Smooth muscle cell (in vitro differentiated cells): ENCODE results near the gene LRRC47. TPM values are rescaled to one million over a fixed set of nuclear protein-coding genes. Genes with fewer than 3 reads are reported as not detected.

Source experiments
- DNase-seq: peaks from one replicate; lab custom pipeline; 2025; ENCODE audit not compliant: unreplicated experiment; lab: John Stamatoyannopoulos, UW
- H2AFZ ChIP-seq: fragments of 200-600 bp; sonication (generic); 2 replicates; pipeline ENCODE4 v1.6.0; 2016; ENCODE audit warnings: antibody characterized with exemption, low read depth, mild to moderate bottlenecking
- H3F3A ChIP-seq: fragments of 200-600 bp; sonication (generic); 2 replicates; pipeline ENCODE4 v1.6.0; 2017; ENCODE audit warnings: antibody characterized with exemption, low read depth
- H3K27ac ChIP-seq: fragments of 200-600 bp; sonication (generic); 2 replicates; pipeline ENCODE4 v1.5.1; 2016; ENCODE audit warnings: low read depth, mild to moderate bottlenecking
- H3K27me3 ChIP-seq: fragments of 200-600 bp; sonication (generic); 2 replicates; pipeline ENCODE4 v1.6.1; 2016; ENCODE audit warnings: low read depth, mild to moderate bottlenecking
- H3K36me3 ChIP-seq: fragments of 200-600 bp; sonication (generic); 2 replicates; pipeline ENCODE4 v1.5.1; 2016; ENCODE audit warnings: low read depth
- H3K4me1 ChIP-seq: fragments of 200-600 bp; sonication (generic); 2 replicates; pipeline ENCODE4 v1.5.1; 2016; ENCODE audit warnings: low read depth
- H3K4me2 ChIP-seq: fragments of 200-600 bp; sonication (generic); 2 replicates; pipeline ENCODE4 v1.6.0; 2016; ENCODE audit warnings: mild to moderate bottlenecking
- H3K4me3 ChIP-seq: fragments of 200-600 bp; sonication (generic); 2 replicates; pipeline ENCODE4 v1.5.1; 2016; ENCODE audit warnings: mild to moderate bottlenecking
- H3K79me2 ChIP-seq: fragments of 200-600 bp; sonication (generic); 2 replicates; pipeline ENCODE4 v1.6.0; 2016; ENCODE audit warnings: low read depth, mild to moderate bottlenecking
- H3K9ac ChIP-seq: fragments of 200-600 bp; sonication (generic); 2 replicates; pipeline ENCODE4 v1.6.0; 2016; ENCODE audit warnings: low read depth
- H3K9me3 ChIP-seq: fragments of 200-600 bp; sonication (generic); replicated peaks from 2 replicates; pipeline ENCODE4 v1.5.1; 2016; ENCODE audit warnings: low read depth
- H4K20me1 ChIP-seq: fragments of 200-600 bp; sonication (generic); 2 replicates; pipeline ENCODE4 v1.6.0; 2016; ENCODE audit warnings: low read depth
- CTCF ChIP-seq: fragments of 200-600 bp; sonication (generic); IDR thresholded peaks from 2 replicates; pipeline ENCODE4 v1.5.1; 2017; ENCODE audit warnings: borderline replicate concordance, mild to moderate bottlenecking, antibody characterized with exemption; ENCODE audit not compliant: insufficient read depth, poor library complexity, severe bottlenecking
- WGBS: methylation state at CpG from one replicate; pipeline ENCODE4 v1.1.7; 2016; ENCODE audit warnings: low lambda C conversion rate; 5-methylcytosine and 5-hydroxymethylcytosine counted together
- polyA plus RNA-seq: library from polyadenylated mRNA; unstranded; fragments of >200 nt; fragmentation: Nextera tagmentation; extraction: Ambion mirVana; gene quantifications from 2 replicates; pipeline ENCODE4 v1.2.1, GENCODE V29; 2016
- total RNA-seq: library from RNA; depleted of rRNA; stranded (reverse); fragments of >200 nt; gene quantifications from 2 replicates; pipeline ENCODE4 v1.2.3, GENCODE V29; 2014

Gene LRRC47
- total and polyA plus RNA-seq, 2 experiments from 2014 or later = 24.9 to 38.0 TPM

GRCh38 chr1:3788756-3789420 is 7.4 kb downstream of the LRRC47 start:
- peaks cover 52% of the 10 kb centered on the region for H3K79me2 ChIP-seq

GRCh38 chr1:3787745-3788605 is 8.3 kb downstream of the LRRC47 start:
- H3K4me2 ChIP-seq = no peak overlapping the region
- H3K9ac ChIP-seq = no peak overlapping the region
- peaks cover 43% of the 10 kb centered on the region for H3K79me2 ChIP-seq
- no peaks in the 10 kb centered on the region for H3F3A ChIP-seq
- H3K4me3 ChIP-seq = no peak overlapping the region
- no peak for TF ChIP-seq CTCF
- WGBS = 96% methylated on average over 26 of the region's 26 CpGs
- H3K27me3 ChIP-seq = no peaks in the 10 kb centered on the region
- no peak overlapping the region for H2AFZ ChIP-seq
- no peaks in the 10 kb centered on the region for H3K9me3 ChIP-seq
- no peak overlapping the region for H3K27ac ChIP-seq
- peaks cover 61% of the 10 kb centered on the region for H4K20me1 ChIP-seq
- no peak for DNase-seq
- H3K4me1 ChIP-seq = no peaks in the 10 kb centered on the region
- H3K36me3 ChIP-seq = no peaks in the 10 kb centered on the region

More at GRCh38 chr1:3788756-3789420, 7.4 kb downstream of the LRRC47 start:
- 94% methylated on average over 16 of the region's 16 CpGs for WGBS
- H3K27ac ChIP-seq = no peak overlapping the region
- TF ChIP-seq CTCF = no peak
- H3K9ac ChIP-seq = no peak overlapping the region
- H3K4me2 ChIP-seq = no peak overlapping the region
- no peaks in the 10 kb centered on the region for H3F3A ChIP-seq
- H3K36me3 ChIP-seq = no peaks in the 10 kb centered on the region
- no peaks in the 10 kb centered on the region for H3K9me3 ChIP-seq
- H3K27me3 ChIP-seq = no peaks in the 10 kb centered on the region
- H4K20me1 ChIP-seq = peaks cover 71% of the 10 kb centered on the region
- H3K4me1 ChIP-seq = no peaks in the 10 kb centered on the region
- no peak for DNase-seq
- H2AFZ ChIP-seq = no peak overlapping the region
- no peak overlapping the region for H3K4me3 ChIP-seq

- H3K79me2 ChIP-seq = peaks cover 38% of the 10 kb centered on the region
- H3F3A ChIP-seq = no peaks in the 10 kb centered on the region
- H3K27ac ChIP-seq = no peak overlapping the region
- no peak overlapping the region for H3K4me2 ChIP-seq
- no peaks in the 10 kb centered on the region for H3K36me3 ChIP-seq
- peaks cover 55% of the 10 kb centered on the region for H4K20me1 ChIP-seq
- H3K27me3 ChIP-seq = no peaks in the 10 kb centered on the region
- no peaks in the 10 kb centered on the region for H3K9me3 ChIP-seq
- WGBS = 94% methylated on average over 10 of the region's 10 CpGs
- no peak overlapping the region for H2AFZ ChIP-seq
- DNase-seq = no peak
- no peak overlapping the region for H3K9ac ChIP-seq
- no peak overlapping the region for H3K4me3 ChIP-seq
- TF ChIP-seq CTCF = no peak
- H3K4me1 ChIP-seq = no peaks in the 10 kb centered on the region
These were observed 9.0 kb downstream of the LRRC47 start for GRCh38 chr1:3787349-3787715.
